ENCODE results near the gene ADAMTSL1. TPM values are rescaled to one million over a fixed set of nuclear protein-coding genes. Genes with fewer than 3 reads are reported as not detected.

Gene ADAMTSL1
- total and polyA plus RNA-seq, 2 experiments from 2014 or later, result 2.3 to 5.0 TPM

GRCh38 chr9:18699764-18700163, 225.8 kb downstream of the ADAMTSL1 start:
- Histone ChIP-seq H4K20me1 (replicated peaks; ENCODE audit: insufficient read depth) (no peaks in the 10 kb centered on the region), H3K79me2 (replicated peaks; ENCODE audit: insufficient read depth) (no peaks in the 10 kb centered on the region), H3F3A (replicated peaks; ENCODE audit: low read depth) (no peaks in the 10 kb centered on the region), H3K4me2 (no peak overlapping the region), H3K27me3 (ENCODE audit: insufficient read depth) (no peaks in the 10 kb centered on the region), H3K4me1 (ENCODE audit: insufficient read depth) (no peaks in the 10 kb centered on the region), H3K36me3 (ENCODE audit: insufficient read depth) (no peaks in the 10 kb centered on the region), H3K9me2 (ENCODE audit: insufficient read depth) (no peaks in the 10 kb centered on the region; the same call in 1 of the 2 replicates), H3K4me3 (no peak overlapping the region), H2AFZ (no peak overlapping the region), H3K27ac (ENCODE audit: low read depth) (no peak overlapping the region)
- Mint-ChIP-seq H3K27me3 (ENCODE audit: insufficient read depth, low read depth, poor library complexity) (peaks cover 1% of the 10 kb centered on the region), H3K27ac (no peak overlapping the region), H3K36me3 (ENCODE audit: low read depth) (peaks cover 22% of the 10 kb centered on the region), H3K4me3 (no peak overlapping the region), H3K4me1 (no peaks in the 10 kb centered on the region), H3K9me3 (peaks cover 23% of the 10 kb centered on the region)
- DNase-seq (ENCODE audit: low spot score) (no peak), ATAC-seq (no peak)
- TF ChIP-seq JUNB (IDR thresholded peaks at IDR 0.05; ENCODE audit: unreplicated experiment) (no peak), ZNF331 (CRISPR knock-in tag; IDR thresholded peaks at IDR 0.05; ENCODE audit: low read depth) (no peak), CREB1 (CRISPR knock-in tag; IDR thresholded peaks at IDR 0.05; ENCODE audit: low read depth) (no peak), REST (IDR thresholded peaks at IDR 0.05; ENCODE audit: unreplicated experiment) (no peak), STAT1 (IDR thresholded peaks at IDR 0.05; ENCODE audit: unreplicated experiment) (no peak), CTCF (conservative IDR thresholded peaks at IDR 0.05; ENCODE audit: low read depth in 2 of 2) (no peak), ZNF114 (CRISPR knock-in tag; IDR thresholded peaks at IDR 0.05) (no peak), ETS1 (IDR thresholded peaks at IDR 0.05) (no peak), ZNF462 (CRISPR knock-in tag; IDR thresholded peaks at IDR 0.05) (no peak), EZH2 (IDR thresholded peaks at IDR 0.05; ENCODE audit: low read depth, unreplicated experiment) (no peak), NANOG (IDR thresholded peaks at IDR 0.05; ENCODE audit: borderline replicate concordance) (no peak)
